GM19193 (cell line): ENCODE measurements around the gene SELPLG.

Experiments used
- POLR2A ChIP-seq: IDR thresholded peaks from 4 replicates; pipeline ENCODE4 v1.6.1; 2011; ENCODE audit not compliant: insufficient read depth, insufficient read length; ENCODE audit errors: extremely low read depth

SELPLG gene

GRCh38 chr12:108615918-108616317, 17.8 kb downstream of the SELPLG start:
- no peak for TF ChIP-seq POLR2A

- no peak for TF ChIP-seq POLR2A
These were observed 19.1 kb downstream of the SELPLG start for GRCh38 chr12:108614639-108615038.

- TF ChIP-seq POLR2A = no peak
These were observed 19.7 kb downstream of the SELPLG start for GRCh38 chr12:108614041-108614440.

- TF ChIP-seq POLR2A = no peak
These were observed 20.1 kb downstream of the SELPLG start for GRCh38 chr12:108613548-108613947.

- no peak for TF ChIP-seq POLR2A
These were observed 20.9 kb downstream of the SELPLG start for GRCh38 chr12:108612788-108613282.

GRCh38 chr12:108611884-108612415, 21.7 kb downstream of the SELPLG start:
- no peak for TF ChIP-seq POLR2A

GRCh38 chr12:108610856-108611605, 22.7 kb downstream of the SELPLG start:
- no peak for TF ChIP-seq POLR2A

GRCh38 chr12:108610336-108610815, 23.3 kb downstream of the SELPLG start:
- TF ChIP-seq POLR2A = no peak

- TF ChIP-seq POLR2A = no peak
These were observed 24.0 kb downstream of the SELPLG start for GRCh38 chr12:108609537-108610335.

GRCh38 chr12:108608616-108609015, 25.1 kb downstream of the SELPLG start:
- no peak for TF ChIP-seq POLR2A

GRCh38 chr12:108607981-108608600, 25.6 kb downstream of the SELPLG start:
- no peak for TF ChIP-seq POLR2A

- TF ChIP-seq POLR2A = no peak
These were observed 27.2 kb downstream of the SELPLG start for GRCh38 chr12:108606492-108606891.

GRCh38 chr12:108605690-108606406, 27.8 kb downstream of the SELPLG start:
- no peak for TF ChIP-seq POLR2A

- no peak for TF ChIP-seq POLR2A
These were observed 28.5 kb downstream of the SELPLG start for GRCh38 chr12:108605000-108605689.
